Endothelial cell of umbilical vein (primary cell): ENCODE results near the gene DGUOK. TPM values are rescaled to one million over a fixed set of nuclear protein-coding genes. Genes with fewer than 3 reads are reported as not detected.

Source experiments
- BruUV-seq: library from RNA; stranded (reverse); fragments of 400-500 nt; replicated peaks from 2 replicates; lab custom pipeline; 2021; lab: Mats Ljungman, UMichigan
- CTCF ChIA-PET: fragments of 300-600, 350-600 bp; sonication (Branson Sonifier 250); formaldehyde crosslinking; loops from one replicate; lab custom pipeline; 2021; ENCODE audit warnings: antibody characterized with exemption, inconsistent platforms; lab: Charles Lee
- POLR2A ChIA-PET: fragments of 300-600, 350-600 bp; sonication (Branson Sonifier 250); formaldehyde crosslinking; loops from one replicate; lab custom pipeline; 2021; ENCODE audit warnings: antibody characterized with exemption, inconsistent platforms; lab: Charles Lee
- DNase-seq: peaks from one replicate; pipeline ENCODE4 v3.0.0-alpha.2; 2011; ENCODE audit warnings: low read depth, low spot score
- FAIRE-seq: peaks from 2 replicates; lab custom pipeline; 2011; peaks lifted over from hg19 to GRCh38; lab: Jason Lieb, UNC
- H2AFZ ChIP-seq: 2 replicates; pipeline ENCODE4 v1.6.0; 2012; ENCODE audit warnings: low read depth, low read length, control low read depth, inconsistent platforms
- H3K27ac ChIP-seq: 2 replicates; pipeline ENCODE4 v1.5.1; 2011; ENCODE audit warnings: low read depth, mild to moderate bottlenecking, control low read depth, low read length, moderate library complexity; ENCODE audit not compliant: insufficient read depth
- H3K27me3 ChIP-seq, 2 experiments: 2 replicates each; pipeline versions ENCODE4 v1.6.0 to v1.6.1; 2011; ENCODE audit warnings: low read length in 2 of 2, mixed read lengths in 1 of 2; ENCODE audit not compliant: control insufficient read depth in 2 of 2, insufficient read depth in 2 of 2
- H3K36me3 ChIP-seq, 2 experiments: 2 replicates in 1 of 2; 3 replicates in 1 of 2; pipeline ENCODE4 v1.5.1; 2011; ENCODE audit warnings: low read length in 2 of 2, mild to moderate bottlenecking in 1 of 2, moderate library complexity in 1 of 2; ENCODE audit not compliant: control insufficient read depth in 2 of 2, insufficient read depth in 2 of 2; ENCODE audit errors: extremely low read depth in 1 of 2
- H3K4me1 ChIP-seq: 3 replicates; pipeline ENCODE4 v1.5.1; 2011; ENCODE audit warnings: mild to moderate bottlenecking, low read length; ENCODE audit not compliant: control insufficient read depth, insufficient read depth; ENCODE audit errors: extremely low read depth
- H3K4me2 ChIP-seq: 2 replicates; pipeline ENCODE4 v1.6.1; 2011; ENCODE audit warnings: low read length, control low read depth, mixed read lengths; ENCODE audit not compliant: insufficient read depth
- H3K4me3 ChIP-seq, 3 experiments: fragments of 200-600 bp in 1 of 3; sonication (generic), shearing (Covaris generic) in 1 of 3; replicated peaks in 1 of 3; 2 replicates each; pipeline ENCODE4 v1.5.1; 2011 to 2016; ENCODE audit warnings: control low read depth in 3 of 3, low read length in 3 of 3, mild to moderate bottlenecking in 2 of 3, inconsistent platforms in 1 of 3, low read depth in 1 of 3, moderate library complexity in 1 of 3; ENCODE audit not compliant: insufficient read depth in 1 of 3
- H3K79me2 ChIP-seq: 2 replicates; pipeline ENCODE4 v1.6.0; 2012; ENCODE audit warnings: low read length, inconsistent platforms; ENCODE audit not compliant: control insufficient read depth, insufficient read depth
- H3K9ac ChIP-seq: replicated peaks from 2 replicates; pipeline ENCODE3; 2011; ENCODE audit warnings: low read length, control low read depth; ENCODE audit not compliant: insufficient read depth; ENCODE audit errors: extremely low read depth
- H3K9me1 ChIP-seq: replicated peaks from 3 replicates; pipeline ENCODE4 v1.6.0; 2011; ENCODE audit warnings: mild to moderate bottlenecking, low read length; ENCODE audit not compliant: control insufficient read depth, insufficient read depth; ENCODE audit errors: extremely low read depth
- H3K9me3 ChIP-seq: replicated peaks from 2 replicates; pipeline ENCODE4 v1.5.1; 2012; ENCODE audit warnings: low read length, inconsistent platforms; ENCODE audit not compliant: control insufficient read depth, insufficient read depth
- H4K20me1 ChIP-seq: replicated peaks from 2 replicates; pipeline ENCODE3; 2011; ENCODE audit warnings: mild to moderate bottlenecking, low read length; ENCODE audit not compliant: control insufficient read depth, insufficient read depth; ENCODE audit errors: extremely low read depth
- CTCF ChIP-seq, 2 donors: IDR thresholded peaks; 1 replicate in 1 of 2; 2 replicates in 1 of 2; pipeline ENCODE4 v1.5.1; 2011; ENCODE audit warnings: low read length in 2 of 2, mild to moderate bottlenecking in 2 of 2, moderate library complexity in 2 of 2, control low read depth in 1 of 2, inconsistent platforms in 1 of 2, low read depth in 1 of 2; ENCODE audit not compliant: insufficient read depth in 1 of 2; ENCODE audit errors: extremely low read depth in 1 of 2
- EZH2 ChIP-seq: IDR thresholded peaks from 2 replicates; pipeline ENCODE4 v1.6.1; 2012; ENCODE audit warnings: borderline replicate concordance, low read depth, mild to moderate bottlenecking, moderate library complexity, low read length, inconsistent platforms; ENCODE audit not compliant: severe bottlenecking
- FOS ChIP-seq: IDR thresholded peaks from 2 replicates; pipeline ENCODE4 v1.6.1; 2011; ENCODE audit warnings: mild to moderate bottlenecking, low read length, moderate library complexity, borderline replicate concordance; ENCODE audit not compliant: insufficient read depth
- GATA2 ChIP-seq: IDR thresholded peaks from 2 replicates; pipeline ENCODE4 v1.7.0; 2011; ENCODE audit warnings: low read depth, mild to moderate bottlenecking, moderate library complexity, mixed read lengths, low read length; ENCODE audit not compliant: insufficient read length, insufficient read depth
- JUN ChIP-seq: IDR thresholded peaks from 2 replicates; pipeline ENCODE4 v1.6.1; 2011; ENCODE audit warnings: borderline replicate concordance, low read depth; ENCODE audit not compliant: insufficient read length, insufficient read depth
- MYC ChIP-seq: IDR thresholded peaks from one replicate; pipeline ENCODE4 v1.6.1; 2011; ENCODE audit warnings: mild to moderate bottlenecking, low read depth, low read length
- POLR2A ChIP-seq: IDR thresholded peaks from 2 replicates; pipeline ENCODE4 v1.6.1; 2012; ENCODE audit warnings: low read depth, mild to moderate bottlenecking, control low read depth, low read length
- POLR2AphosphoS5 ChIP-seq: IDR thresholded peaks from 2 replicates; pipeline ENCODE4 v1.6.1; 2012; ENCODE audit warnings: low read depth, mild to moderate bottlenecking, control low read depth, low read length, moderate library complexity; ENCODE audit not compliant: insufficient read depth
- dilution Hi-C: fragments of 300-500 bp; cut with MboI; formaldehyde crosslinking; loops from one replicate; pipeline ENCODE4 v1.15.0; 2019; ENCODE audit warnings: low sequenced_read_pairs; ENCODE audit not compliant: extremely low pct_ligation_motif_present
- intact Hi-C: fragments of 100-400 bp; cut with micrococcal nuclease; formaldehyde crosslinking; loops from one replicate; pipeline ENCODE4 v1.10.0; 2022
- polyA plus RNA-seq, 4 experiments: library from polyadenylated mRNA; depleted of rRNA in 3 of 4; stranded (reverse) in 3 of 4; unstranded in 1 of 4; fragments of >200 nt; gene quantifications; 2 replicates each; pipeline versions ENCODE4 v1.2.1 to v1.2.3, GENCODE V29; 2011 to 2012; ENCODE audit warnings: missing spikeins in 1 of 4
- total RNA-seq: library from RNA; stranded (reverse); gene quantifications from 2 replicates; pipeline ENCODE4 v1.2.3, GENCODE V29; 2021
- TF ChIP-seq, protein P1 (sequence below): IDR thresholded peaks from 2 replicates; pipeline ENCODE4 v1.6.1; 2011; ENCODE audit not compliant: insufficient read depth, insufficient read length

The DGUOK gene
- total and polyA plus RNA-seq, 2 donors (not counting 3 experiments of a cell fraction or from before 2014, with no cell fraction given) = 51.8 to 77.5 TPM

GRCh38 chr2:73889206-73889605, 37.5 kb upstream of the DGUOK start:
- Histone ChIP-seq H3K9ac (no peak overlapping the region), H3K27me3 (peaks cover 0 to 4% of the 10 kb centered on the region in 2 experiments), H3K36me3 (no peaks in the 10 kb centered on the region), H3K4me2 (no peak overlapping the region), H3K9me1 (no peaks in the 10 kb centered on the region), H2AFZ (no peak overlapping the region), H3K27ac (no peak overlapping the region), H3K4me3 (no peak overlapping the region), H3K9me3 (no peaks in the 10 kb centered on the region), H4K20me1 (no peaks in the 10 kb centered on the region), H3K79me2 (no peaks in the 10 kb centered on the region), H3K4me1 (no peaks in the 10 kb centered on the region)
- BruUV-seq = no TSS peak
- TF ChIP-seq JUN (no peak), MYC (no peak), FOS (no peak), GATA2 (no peak), POLR2AphosphoS5 (no peak)
- DNase-seq (no peak), FAIRE-seq (no peak)
- intact Hi-C loops = no loop called here
- ChIA-PET POLR2A (no interaction called here), CTCF (no interaction called here)
- dilution Hi-C loops = no loop called here

- BruUV-seq = no TSS peak
- Histone ChIP-seq H3K4me1 (no peaks in the 10 kb centered on the region), H3K4me2 (no peak overlapping the region), H3K27ac (no peak overlapping the region), H3K9me3 (no peaks in the 10 kb centered on the region), H4K20me1 (no peaks in the 10 kb centered on the region), H3K36me3 (no peaks in the 10 kb centered on the region), H2AFZ (no peak overlapping the region), H3K9ac (no peak overlapping the region), H3K79me2 (no peaks in the 10 kb centered on the region), H3K27me3 (peaks cover 0 to 4% of the 10 kb centered on the region in 2 experiments), H3K9me1 (no peaks in the 10 kb centered on the region), H3K4me3 (no peak overlapping the region)
- FAIRE-seq = no peak
- POLR2A ChIA-PET = no interaction called here
- dilution Hi-C loops (no loop called here), intact Hi-C loops (no loop called here)
- no peak for DNase-seq
- CTCF ChIA-PET = interaction anchor here (1.1 kb wide), 1 partner anchor 8 kb away, joined by 3 read pairs; no protein-coding TSS in a partner anchor
- TF ChIP-seq JUN (no peak), GATA2 (no peak), POLR2A (no peak), POLR2AphosphoS5 (no peak), FOS (no peak), EZH2 (no peak), CTCF (IDR thresholded peaks at IDR 0.05; ENCODE audit: extremely low read depth in 1 of 2, insufficient read depth in 1 of 2, low read depth in 1 of 2, low read length in 2 of 2) (no peak), MYC (no peak)
- TF ChIP-seq, protein P1, sequence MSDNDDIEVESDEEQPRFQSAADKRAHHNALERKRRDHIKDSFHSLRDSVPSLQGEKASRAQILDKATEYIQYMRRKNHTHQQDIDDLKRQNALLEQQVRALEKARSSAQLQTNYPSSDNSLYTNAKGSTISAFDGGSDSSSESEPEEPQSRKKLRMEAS = no peak
These were observed 36.2 kb upstream of the DGUOK start for GRCh38 chr2:73890301-73891092.
